GM08714 (cell line): ENCODE measurements around the gene TPCN2.

Source experiments
- H3K4me3 ChIP-seq: fragments of 200-500 bp; sonication (Bioruptor generic); 2 replicates; pipeline ENCODE4 v1.5.1; 2014; ENCODE audit warnings: mild to moderate bottlenecking, low read length, inconsistent platforms
- ZNF274 ChIP-seq: IDR thresholded peaks from 2 replicates; pipeline ENCODE4 v1.6.1; 2012; ENCODE audit warnings: mild to moderate bottlenecking, low read depth, low read length

The TPCN2 gene

GRCh38 chr11:69092263-69092662 lies 43.5 kb downstream of the TPCN2 start:
- no peak for TF ChIP-seq ZNF274
- no peak overlapping the region for H3K4me3 ChIP-seq

GRCh38 chr11:69093106-69093505 lies 44.4 kb downstream of the TPCN2 start:
- TF ChIP-seq ZNF274: no peak
- H3K4me3 ChIP-seq: no peak overlapping the region

DNA sequence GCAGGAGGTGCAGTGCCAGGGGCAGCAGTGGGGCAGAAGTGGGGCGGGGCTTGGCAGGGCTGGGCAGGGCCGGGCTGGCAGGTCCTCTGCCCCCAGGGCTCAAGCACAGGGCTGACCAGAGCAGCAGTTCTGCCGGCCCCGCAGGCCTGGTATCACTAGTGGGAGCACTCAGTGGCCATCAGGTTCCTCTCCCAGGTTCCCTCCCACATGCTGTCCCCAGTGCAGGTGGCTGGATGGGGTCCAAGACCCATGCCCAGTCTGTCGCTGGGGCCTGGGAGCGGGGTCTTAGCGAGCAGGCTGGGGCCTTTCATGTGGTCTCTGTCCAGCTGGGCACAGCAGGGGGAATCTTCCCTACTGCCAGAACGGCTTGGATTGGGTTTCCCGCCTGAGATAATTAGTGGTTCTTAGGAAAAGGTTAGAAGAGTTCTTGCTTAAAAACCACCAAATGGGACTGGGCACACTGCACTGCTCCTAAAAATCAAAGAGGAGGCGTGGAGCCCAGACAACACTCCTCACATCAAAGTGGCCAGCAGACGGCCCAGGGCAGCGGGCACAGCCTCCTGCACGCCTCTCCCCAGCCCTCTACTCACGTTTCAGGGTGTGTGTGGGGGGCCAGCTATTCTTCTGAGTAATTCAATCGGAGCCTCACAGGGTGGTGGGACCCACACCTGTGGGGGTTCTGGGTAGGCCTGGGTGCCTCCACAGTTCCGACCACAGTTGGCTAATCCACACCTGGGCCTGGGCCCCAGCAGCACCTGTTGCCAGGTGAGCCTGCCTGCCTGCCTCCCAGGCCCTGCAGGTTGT lies 45.6 kb downstream of the TPCN2 start:
- no peak overlapping the region for H3K4me3 ChIP-seq
- TF ChIP-seq ZNF274: no peak

DNA sequence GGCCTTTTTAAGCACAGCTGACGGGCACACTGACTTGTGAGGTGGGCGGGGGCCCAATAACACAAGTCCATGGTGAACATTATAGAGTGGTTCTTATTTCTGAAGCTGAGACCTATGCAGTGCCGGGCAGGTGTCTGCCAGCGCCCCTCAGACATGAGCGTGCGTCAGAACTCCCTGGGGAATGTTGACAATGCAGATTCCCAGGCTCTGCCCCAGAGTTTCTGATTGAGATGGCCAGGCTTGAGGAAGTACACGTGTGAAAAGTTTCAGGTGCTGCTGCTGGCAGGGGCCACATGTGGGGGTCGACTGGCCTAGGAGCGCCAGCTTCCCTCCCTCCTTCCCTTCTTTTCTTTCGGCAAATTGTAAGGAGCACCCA lies 46.2 kb downstream of the TPCN2 start:
- no peak for TF ChIP-seq ZNF274
- H3K4me3 ChIP-seq: no peak overlapping the region

DNA sequence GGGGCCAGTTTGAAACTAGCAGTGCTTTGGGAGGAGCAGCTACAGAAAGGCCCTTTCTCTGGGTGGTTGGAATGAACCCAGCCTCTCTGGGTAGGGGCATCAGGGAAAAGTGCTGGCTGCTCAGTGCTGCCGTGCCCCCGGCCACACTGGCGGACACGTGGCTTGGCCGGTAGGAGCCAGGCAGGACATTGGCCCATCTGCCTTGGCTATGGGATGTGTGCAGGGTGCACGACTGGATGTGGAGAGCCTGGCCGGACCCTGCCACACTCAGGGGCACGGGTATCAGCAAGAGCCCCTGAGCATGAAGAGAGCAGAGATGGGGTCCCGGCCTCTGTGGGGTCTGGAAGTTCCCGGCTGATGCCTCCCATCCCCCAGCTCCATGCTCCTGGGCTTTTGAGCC lies 46.6 kb downstream of the TPCN2 start:
- no peak overlapping the region for H3K4me3 ChIP-seq
- TF ChIP-seq ZNF274: no peak

- TF ChIP-seq ZNF274: no peak
- H3K4me3 ChIP-seq: no peak overlapping the region
Measured at GRCh38 chr11:69096473-69096872, 47.7 kb downstream of the TPCN2 start.

DNA sequence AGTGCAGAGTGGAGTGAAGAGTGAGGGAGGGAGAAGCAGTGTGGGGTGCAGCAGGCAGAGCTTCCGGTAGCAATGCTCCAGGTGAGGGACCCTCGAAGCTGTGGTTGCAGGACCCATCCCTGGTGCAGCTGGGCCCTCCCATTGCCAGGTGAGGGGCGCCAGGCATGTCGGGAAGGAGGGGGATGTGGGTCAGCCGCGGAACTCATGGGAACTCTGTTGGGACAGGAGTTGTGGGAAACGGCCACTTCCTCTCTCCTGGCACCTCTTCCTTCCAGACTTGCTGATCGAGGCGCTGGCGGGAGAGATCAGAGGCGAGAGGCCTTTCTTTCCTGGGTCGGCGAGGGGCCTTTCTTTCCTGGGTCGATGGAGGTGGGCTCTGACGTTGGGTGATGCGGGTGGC lies 48.5 kb downstream of the TPCN2 start:
- no peak overlapping the region for H3K4me3 ChIP-seq
- no peak for TF ChIP-seq ZNF274

GRCh38 chr11:69099180-69099579 lies 50.4 kb downstream of the TPCN2 start:
- no peak overlapping the region for H3K4me3 ChIP-seq
- no peak for TF ChIP-seq ZNF274

GRCh38 chr11:69100454-69101114 lies 51.9 kb downstream of the TPCN2 start:
- TF ChIP-seq ZNF274: no peak
- H3K4me3 ChIP-seq: no peak overlapping the region

DNA sequence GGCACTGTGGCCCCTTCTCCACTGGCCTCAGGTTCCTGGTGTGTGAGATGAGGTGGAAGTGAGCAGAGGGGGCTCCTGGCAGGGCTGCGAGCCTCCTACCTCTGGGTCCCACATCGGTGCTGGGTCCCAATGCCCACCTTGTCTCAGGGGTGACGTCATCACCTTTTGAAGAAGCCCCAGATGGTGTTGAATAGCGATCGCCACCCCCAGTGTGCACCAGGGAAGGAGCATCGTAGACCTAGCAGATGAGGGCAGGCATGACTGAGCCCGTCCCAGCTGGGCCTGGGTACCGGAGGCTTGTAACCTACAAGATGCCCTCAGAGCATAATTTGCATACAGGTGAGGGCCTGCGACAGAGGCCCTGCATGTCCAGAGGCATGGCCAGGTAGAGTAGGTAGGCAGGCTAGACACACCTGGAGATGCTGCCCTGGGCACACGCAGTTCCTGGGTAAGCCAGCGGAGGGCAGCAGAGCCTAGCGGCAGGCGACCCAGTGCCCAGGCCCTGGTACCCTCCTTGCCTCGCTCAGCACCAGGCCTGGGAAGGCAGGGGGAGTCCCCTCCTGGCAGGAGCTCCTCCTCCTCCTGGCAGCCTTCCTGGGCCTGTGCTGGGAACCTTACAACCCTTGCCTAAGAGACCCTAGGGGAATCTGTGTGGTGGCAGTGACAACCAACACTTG lies 52.5 kb downstream of the TPCN2 start:
- TF ChIP-seq ZNF274: no peak
- H3K4me3 ChIP-seq: no peak overlapping the region

DNA sequence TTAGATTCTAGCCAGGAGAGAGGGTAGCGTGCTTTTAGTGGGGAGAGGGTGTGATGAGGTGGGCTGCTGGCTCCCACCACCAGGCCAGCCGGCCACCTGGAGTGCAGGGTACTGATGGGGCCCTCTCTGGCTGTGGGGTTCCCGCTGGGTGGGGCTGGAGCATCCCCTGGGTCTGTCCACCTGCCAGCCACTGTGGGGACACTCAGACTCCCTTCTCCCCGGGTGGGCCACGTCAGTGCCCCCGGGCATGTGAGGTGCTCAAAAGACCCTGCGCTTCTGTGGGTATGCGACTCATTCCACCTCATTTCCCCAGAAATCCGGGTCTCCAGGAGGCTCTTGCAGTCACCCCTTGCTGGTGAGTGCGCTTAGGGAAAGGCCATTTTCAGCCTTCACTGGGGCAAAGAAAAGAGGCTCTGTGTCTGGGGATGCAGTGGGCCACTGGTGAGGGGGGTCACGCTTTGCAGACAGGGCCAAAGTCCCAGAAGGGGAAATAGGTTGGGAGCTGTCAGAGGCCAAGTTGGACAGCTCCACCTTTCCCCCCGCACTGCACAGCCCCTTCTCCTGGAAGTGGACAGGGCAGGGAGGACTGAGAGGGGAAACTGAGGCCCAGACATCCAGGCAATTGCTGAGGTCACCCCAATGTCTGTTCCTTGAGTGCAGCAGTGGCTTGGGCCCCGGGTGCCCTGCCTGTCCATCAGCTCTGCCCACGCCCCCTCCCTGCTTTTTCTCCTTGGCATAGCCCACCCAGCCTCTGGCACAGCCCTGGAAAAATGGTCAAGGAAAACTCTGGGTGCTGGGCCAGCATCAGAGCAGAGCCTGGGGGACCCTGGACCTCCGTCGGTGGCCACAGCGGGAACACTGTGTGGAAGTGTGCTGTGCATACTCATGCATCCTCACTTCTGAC lies 53.3 kb downstream of the TPCN2 start:
- H3K4me3 ChIP-seq: no peak overlapping the region
- no peak for TF ChIP-seq ZNF274

DNA sequence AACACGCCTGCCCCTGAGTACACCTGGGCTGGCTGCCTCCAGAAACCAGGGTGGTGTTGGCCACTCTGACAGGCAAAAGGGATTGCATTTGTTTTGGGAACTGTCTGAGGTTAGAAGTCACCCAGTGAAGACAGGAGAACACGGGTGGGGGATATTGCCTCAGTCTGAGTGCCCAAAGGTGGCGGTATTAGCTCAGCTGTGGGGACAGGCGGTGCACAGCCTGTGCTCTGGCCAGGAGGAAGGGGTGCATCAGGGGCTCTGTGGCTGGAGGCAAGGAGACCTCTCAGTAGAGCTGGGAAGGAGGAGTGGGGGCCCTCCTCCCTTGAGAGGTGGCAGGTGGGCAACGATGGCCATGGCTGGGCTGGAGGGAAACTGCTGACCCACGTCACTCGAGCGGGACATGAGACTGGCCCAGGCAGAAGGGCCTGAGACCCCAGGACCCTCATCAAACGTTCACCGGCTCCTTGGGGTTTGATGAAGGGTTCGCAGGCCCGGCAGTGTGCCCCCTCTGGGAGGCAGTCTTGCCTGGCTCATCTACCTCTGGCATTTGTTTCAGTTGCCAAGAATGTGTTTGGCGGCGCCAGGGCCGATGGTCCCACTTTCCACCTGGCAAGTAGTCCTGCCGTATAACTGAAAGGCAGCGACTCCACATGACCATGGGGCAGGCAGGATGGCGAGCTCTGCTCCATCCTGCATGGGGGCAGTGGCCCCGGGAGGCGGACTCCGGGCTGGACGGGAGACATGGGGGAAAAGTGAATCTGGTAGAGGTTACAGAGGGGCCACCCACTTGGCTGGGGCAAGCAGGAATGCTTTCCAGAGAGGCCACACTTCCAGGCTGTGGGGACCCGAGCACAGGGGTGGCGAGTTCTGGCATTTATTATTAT lies 54.2 kb downstream of the TPCN2 start:
- no peak overlapping the region for H3K4me3 ChIP-seq
- no peak for TF ChIP-seq ZNF274

DNA sequence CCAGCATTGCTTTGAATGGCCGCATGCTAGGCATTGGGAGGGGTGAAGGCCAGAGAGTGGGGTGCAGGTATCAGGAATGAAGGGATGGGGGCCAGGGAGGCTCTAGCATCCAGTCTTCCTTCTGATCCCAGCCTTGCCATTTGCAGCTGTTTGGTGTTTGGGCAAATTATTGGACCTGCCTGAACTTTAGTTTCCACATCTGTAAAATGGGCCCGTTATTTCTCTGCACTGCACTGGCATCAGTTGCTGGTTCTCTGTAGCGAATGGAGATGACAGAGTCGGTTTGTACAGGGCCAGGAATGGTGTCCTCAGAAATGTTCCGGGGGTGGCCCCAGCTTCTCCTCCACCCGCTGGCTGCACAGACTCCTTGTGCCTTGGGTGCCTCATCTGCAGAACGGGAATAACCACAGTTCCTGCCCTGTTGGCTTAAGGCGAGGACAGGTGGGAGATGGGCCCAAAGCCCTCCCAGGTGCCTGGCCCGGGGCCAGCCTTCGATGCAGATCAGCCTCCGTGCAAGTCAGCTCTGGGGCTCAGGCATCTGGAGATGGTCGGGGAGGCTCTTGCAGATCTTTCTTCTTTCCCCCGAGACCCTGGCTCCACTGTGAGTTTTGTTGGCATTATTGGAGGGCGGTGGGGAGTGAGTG lies 55.6 kb downstream of the TPCN2 start:
- no peak overlapping the region for H3K4me3 ChIP-seq
- no peak for TF ChIP-seq ZNF274
